Pons (tissue), 1 donor: ENCODE data around the gene LRPAP1.
"Not testable (repeated sequence)": the region's sequence is repeated elsewhere in the genome, so short reads cannot be mapped to it uniquely, and the experiment has no call there.

ENCODE experiments used
- DNase-seq: peaks from one replicate; pipeline ENCODE4 v3.0.0-alpha.2; 2016; ENCODE audit warnings: low spot score

The LRPAP1 gene

GRCh38 chr4:3531879-3532750 lies at the start of gene LRPAP1:
LRPAP1 (minus strand) TSS chr4:3532422; CDS start chr4:3532412, 10 bp downstream.
- DNase-seq, result peak; percentile 91

GRCh38 chr4:3581334-3582090 lies 49.3 kb upstream of the LRPAP1 start:
- not testable (repeated sequence) for DNase-seq

- DNase-seq, result not testable (repeated sequence)
Measured at GRCh38 chr4:3580859-3581258, 48.6 kb upstream of the LRPAP1 start.

- not testable (repeated sequence) for DNase-seq
Measured at GRCh38 chr4:3578527-3579144, 46.4 kb upstream of the LRPAP1 start.

GRCh38 chr4:3578052-3578451 lies 45.8 kb upstream of the LRPAP1 start:
- not testable (repeated sequence) for DNase-seq

GRCh38 chr4:3577208-3577892 lies 45.1 kb upstream of the LRPAP1 start:
- DNase-seq, result not testable (repeated sequence)

- DNase-seq, result not testable (repeated sequence)
Measured at GRCh38 chr4:3576533-3577207, 44.4 kb upstream of the LRPAP1 start.

- DNase-seq, result not testable (repeated sequence)
Measured at GRCh38 chr4:3575426-3576369, 43.5 kb upstream of the LRPAP1 start.

GRCh38 chr4:3574865-3575264 lies 42.6 kb upstream of the LRPAP1 start:
- not testable (repeated sequence) for DNase-seq

GRCh38 chr4:3574346-3574745 lies 42.1 kb upstream of the LRPAP1 start:
- not testable (repeated sequence) for DNase-seq

- DNase-seq, result no peak
Measured at GRCh38 chr4:3573131-3573530, 40.9 kb upstream of the LRPAP1 start.

- DNase-seq, result no peak
Measured at GRCh38 chr4:3572363-3572762, 40.1 kb upstream of the LRPAP1 start.

- no peak for DNase-seq
Measured at GRCh38 chr4:3571921-3572320, 39.7 kb upstream of the LRPAP1 start.

GRCh38 chr4:3570923-3571322 lies 38.7 kb upstream of the LRPAP1 start:
- DNase-seq, result not testable (repeated sequence)

- DNase-seq, result not testable (repeated sequence)
Measured at GRCh38 chr4:3569611-3570010, 37.4 kb upstream of the LRPAP1 start.

GRCh38 chr4:3566701-3567100 lies 34.5 kb upstream of the LRPAP1 start:
- not testable (repeated sequence) for DNase-seq

- not testable (repeated sequence) for DNase-seq
Measured at GRCh38 chr4:3566301-3566700, 34.1 kb upstream of the LRPAP1 start.

- not testable (repeated sequence) for DNase-seq
Measured at GRCh38 chr4:3564948-3565347, 32.7 kb upstream of the LRPAP1 start.

GRCh38 chr4:3563403-3563802 lies 31.2 kb upstream of the LRPAP1 start:
- DNase-seq, result no peak

GRCh38 chr4:3562127-3562526 lies 29.9 kb upstream of the LRPAP1 start:
- DNase-seq, result not testable (repeated sequence)
